DMS53 treated with DMSO at 0.1 percent for 48 hours (cell line): ENCODE measurements around the gene RAX2.
"Not testable (repeated sequence)": the region's sequence is repeated elsewhere in the genome, so short reads cannot be mapped to it uniquely, and the experiment has no call there.

Experiments used
- DNase-seq: peaks from one replicate; lab custom pipeline; 2025; ENCODE audit not compliant: unreplicated experiment; lab: John Stamatoyannopoulos, UW

Gene RAX2

DNA sequence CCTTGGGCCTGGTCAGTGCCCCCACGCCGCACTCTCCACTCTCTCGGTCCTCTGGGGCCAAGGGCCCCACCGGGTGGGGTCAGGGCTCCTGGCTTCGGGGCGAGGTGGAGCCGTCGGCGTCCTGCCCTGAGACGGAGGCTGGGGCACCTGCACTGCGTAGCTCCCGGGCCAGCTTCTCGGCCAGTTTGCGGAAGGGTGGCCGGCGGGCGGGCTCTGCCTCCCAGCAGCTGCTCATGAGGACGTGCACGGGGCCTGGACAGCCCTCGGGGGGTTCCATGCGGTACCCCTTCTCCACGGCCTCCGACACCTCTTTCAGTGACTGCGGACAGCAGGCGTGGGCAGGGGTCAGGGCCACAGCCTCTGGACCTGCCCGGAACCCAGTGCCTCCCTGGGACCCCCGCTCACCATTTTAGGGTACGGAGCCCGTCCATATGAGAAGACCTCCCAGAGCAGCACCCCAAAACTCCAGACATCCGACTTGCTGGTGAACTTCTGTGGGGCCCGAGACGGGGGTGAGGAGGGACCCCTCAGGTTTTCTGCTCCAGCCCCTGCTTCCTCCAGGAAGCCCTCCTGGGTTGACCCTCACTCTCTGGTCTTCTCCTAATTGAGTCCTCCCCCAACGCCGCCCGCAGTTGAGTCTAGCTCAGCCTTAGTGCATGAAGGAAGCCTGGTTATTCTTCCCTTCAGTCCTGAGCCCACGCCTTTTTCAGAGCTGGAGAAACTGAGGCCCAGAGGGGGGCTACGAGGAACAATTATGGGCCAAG lies 6.3 kb upstream of the RAX2 start:
- DNase-seq = no peak

DNA sequence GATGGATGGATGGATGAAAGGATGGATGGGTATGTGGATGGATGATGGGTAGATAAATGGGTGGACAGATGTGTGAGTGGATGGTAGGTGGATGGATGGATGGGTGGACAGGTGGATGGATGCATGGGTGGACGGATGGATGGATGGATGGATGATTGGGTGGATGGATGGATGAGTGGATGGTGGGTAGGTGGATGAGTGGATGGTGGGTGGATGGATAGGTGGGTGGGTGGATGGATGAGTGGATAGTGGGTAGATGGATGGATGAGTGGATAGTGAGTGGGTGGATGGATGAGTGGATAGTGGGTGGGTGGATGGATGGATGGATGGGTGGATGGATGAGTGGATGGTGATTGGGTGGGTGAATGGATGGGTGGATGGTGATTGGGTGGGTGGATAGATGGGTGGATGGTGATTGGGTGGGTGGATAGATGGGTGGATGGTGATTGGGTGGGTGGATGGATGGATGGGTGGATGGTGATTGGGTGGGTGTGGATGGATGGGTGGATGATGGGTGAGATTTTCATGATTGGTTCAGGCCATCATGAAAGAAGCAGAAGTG lies 4.5 kb upstream of the RAX2 start:
- DNase-seq = no peak

DNA sequence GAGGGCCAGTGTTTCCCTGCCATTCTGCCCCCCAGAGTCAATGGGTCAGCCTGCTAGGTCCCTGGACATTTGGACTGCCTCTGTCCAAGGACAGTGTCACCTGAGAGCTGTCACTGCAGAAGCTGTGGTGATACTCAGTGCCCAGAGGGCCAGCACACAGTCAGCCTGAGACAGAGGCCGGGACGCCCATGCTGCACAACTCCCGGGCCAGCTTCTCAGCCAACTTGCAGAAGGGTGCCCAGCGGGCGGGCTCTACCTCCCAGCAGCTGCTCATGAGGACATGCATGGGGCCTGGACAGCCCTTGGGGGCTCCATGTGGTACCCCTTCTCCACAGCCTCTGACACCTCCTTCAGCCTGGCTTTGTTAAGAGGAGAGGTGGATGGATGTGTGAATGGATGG lies 3.8 kb upstream of the RAX2 start:
- no peak for DNase-seq

DNA sequence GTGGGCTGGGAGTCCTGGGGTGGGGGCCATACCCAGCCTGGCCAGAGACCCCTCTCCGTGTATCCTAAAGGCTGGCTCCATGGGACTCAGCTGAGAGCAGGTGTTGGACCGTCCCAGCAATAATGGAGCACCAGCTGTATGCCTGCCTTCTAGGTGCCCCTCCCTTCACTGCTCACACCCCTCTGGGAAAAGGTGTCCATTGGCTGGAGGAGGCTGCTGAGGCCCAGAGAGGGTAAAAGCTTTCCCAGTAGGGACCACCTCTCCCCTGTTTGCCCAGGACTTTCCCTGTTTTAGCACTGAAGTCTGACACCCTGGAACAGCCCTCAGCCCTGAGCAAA lies 3.3 kb upstream of the RAX2 start:
- no peak for DNase-seq

DNA sequence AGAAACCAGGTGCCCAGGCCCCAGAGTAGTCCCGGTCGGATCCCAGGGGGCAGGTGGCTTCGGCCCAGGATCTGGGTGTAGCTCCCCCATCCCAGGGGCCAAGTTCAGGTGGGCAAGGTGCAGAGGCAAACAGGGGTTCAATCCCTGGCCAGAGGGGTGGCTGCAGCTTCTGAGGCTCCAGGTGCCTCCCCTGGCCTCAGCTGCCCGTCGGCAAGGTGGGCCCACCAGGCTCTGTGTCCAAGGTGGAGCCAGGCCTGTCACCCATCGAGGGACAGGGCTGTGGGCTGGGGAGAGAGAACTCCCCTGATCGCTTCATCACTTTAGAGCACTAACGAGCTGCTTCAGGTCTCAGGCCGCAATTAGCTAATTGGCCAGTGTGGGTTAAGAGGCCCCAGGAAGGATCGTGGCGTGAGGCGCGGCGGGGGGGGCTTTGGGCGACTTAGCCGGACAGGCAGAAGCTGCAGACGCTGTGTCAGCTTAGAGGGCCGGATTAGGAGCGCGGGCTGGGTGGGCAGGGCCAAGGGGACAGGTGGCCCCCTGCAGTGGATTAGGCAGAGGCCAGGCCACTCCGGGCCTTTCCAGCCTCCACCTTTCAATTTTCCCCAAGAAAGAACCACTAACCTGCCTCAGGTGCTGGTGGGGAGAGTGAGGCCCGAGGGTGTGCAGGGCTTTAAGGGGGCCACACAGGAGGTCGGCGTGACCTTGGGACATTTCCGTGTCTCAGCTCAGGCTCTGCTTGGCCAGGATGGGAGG lies 2.8 kb upstream of the RAX2 start:
- no peak for DNase-seq

DNA sequence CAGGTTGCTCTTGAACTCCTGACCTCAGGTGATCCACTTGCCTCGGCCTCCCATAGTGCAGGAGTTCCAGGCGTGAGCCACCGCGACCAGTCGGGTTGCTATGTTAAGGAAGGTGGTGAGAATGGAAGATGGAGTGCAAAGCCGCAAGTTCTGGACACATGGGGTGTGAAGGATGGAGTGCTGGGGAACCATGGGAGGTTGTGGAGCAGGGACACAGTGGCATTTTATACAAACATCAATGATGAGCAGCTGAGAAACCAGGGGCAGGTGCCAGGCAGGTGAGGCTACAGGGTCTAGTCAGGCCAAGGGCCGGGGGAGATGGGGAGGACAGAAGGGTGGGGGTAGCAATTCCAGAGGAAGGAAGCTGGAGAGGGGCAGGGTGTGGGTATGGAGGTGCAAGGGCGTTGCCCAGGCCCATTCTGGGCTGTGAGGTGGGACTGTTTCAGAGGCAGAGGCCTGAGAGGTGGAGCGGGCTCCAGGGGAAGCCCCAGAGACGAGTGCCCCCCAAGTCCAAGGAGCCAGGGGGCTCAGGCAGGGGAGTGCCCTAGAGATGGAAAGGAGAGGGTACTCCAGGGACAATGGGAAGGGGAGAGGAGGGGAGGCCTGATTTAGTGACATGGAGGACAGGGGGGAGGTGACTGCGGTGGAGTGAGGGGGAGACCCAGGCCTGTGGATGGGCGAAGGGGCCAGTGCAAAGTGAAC lies 1.9 kb upstream of the RAX2 start:
- no peak for DNase-seq

DNA sequence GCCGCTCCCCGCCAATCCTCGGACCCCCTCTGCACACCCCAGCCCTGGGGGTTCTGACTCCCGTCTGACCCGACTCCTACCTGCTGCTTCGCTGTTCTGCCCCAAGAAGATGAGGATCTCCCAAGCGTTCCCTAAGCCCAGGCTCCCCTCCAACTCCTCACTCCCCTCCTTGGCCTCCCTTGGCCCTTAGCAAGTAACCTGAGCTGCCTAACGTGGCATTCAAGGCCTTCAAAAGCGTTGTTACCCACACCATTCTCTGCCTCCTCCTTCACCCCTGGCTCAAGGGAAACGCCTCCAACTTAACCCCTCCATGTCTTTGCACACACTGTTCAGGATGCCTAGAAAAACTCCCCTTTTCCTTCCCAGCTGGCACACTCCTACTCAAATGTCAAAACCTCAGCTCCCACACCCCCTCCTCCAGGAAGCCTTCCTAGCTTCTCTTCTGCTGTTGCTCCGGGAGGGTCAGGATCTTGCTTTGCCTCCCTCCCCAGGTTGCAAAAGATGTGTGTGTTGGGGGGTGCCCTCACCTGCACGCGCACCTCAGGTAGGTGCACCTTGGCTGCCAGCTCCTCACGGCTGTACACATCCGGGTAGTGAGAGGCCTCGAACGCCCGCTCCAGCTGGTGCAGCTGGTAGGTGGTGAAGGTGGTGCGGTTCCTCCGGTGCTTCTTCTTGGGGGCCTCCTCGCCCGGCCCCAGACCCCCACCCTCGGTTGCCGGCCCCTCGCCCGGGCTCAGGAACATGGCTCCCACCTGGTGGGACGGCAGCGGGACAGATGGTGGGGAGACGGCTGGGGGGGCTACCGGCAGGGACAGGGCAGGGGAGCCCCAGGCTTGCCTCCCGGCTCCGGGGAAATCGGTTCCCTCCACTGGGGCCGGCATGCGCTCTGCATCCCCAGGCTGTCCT lies 775 bp downstream of the RAX2 start:
- no peak for DNase-seq

DNA sequence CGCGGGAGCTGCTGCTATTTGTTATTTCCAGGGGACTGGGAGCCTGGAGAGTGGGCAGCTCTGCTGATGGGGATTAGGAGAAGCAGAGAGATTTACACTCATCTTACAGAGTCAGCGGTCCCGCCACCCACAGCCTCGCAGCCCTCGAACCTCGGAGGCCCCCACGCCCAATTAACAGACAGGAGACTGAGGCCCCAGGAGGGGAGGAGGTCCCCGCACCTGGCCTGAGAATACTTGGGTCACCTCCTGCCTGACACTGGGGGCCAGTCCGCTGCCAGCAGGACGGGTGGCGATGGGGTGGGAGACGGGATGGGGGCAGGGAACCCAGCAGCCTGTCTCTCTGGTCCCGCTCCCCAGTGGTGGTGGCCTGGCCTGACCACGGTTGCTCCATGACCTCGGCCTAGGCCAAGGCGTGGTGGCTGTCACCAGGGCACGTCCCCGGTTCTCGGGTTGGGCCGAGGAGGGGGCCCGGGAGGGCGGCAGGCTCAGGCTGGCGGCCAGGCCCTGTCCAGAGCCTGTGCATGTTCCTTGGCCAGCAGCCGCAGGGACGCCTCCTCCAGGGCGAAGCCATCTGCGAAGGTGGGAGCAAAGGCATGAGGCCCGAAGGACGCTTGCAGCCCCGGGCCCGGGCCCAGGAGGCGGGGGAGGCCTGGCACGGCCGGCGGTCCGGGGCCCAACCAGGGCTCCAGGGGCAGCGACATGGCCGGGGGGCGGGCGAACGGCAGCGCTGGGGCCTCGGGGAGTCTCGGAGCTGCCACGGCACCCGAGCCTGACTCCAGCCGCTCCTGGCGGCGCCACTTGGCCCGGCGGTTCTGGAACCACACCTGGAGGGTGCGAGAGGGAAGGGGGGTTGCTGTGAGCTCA lies 1.7 kb downstream of the RAX2 start:
- DNase-seq = no peak

DNA sequence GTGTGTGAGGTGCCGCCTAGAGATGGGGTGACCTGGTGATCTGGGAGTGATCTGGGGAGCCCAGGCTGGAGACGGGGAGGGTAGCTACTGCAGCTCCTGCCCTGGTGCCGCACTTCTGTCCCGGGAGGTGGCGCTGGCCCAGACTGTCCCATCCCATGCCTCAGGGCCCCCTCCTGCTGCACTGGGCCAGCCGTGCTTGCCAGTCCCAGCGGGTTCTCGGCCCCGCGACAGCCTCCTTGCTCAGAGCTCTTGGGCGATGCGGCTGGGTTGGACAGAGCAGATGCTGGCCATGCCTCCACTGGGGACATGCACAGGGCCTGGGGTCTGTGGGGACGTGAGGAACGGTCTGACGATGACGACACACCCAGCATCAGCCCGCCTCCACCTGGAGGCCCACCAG lies 2.5 kb downstream of the RAX2 start:
- no peak for DNase-seq

DNA sequence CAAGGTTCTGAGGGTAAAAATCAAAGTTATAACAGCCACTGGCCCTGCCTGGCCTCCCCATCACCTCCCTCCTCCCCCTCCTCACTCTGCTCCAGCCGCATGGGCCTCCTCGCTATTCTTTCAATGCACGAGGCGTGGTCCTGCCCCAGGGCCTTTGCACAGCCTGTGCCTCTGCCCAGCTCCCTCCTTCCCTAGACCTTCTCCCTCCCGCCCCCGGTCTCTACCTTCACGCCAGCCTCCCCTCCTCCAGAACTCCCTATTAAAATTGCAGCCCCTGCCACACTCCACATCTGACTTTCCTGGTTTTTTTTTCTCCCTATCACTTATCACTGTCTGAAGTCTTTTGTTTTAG lies 3.3 kb downstream of the RAX2 start:
- DNase-seq = no peak

DNA sequence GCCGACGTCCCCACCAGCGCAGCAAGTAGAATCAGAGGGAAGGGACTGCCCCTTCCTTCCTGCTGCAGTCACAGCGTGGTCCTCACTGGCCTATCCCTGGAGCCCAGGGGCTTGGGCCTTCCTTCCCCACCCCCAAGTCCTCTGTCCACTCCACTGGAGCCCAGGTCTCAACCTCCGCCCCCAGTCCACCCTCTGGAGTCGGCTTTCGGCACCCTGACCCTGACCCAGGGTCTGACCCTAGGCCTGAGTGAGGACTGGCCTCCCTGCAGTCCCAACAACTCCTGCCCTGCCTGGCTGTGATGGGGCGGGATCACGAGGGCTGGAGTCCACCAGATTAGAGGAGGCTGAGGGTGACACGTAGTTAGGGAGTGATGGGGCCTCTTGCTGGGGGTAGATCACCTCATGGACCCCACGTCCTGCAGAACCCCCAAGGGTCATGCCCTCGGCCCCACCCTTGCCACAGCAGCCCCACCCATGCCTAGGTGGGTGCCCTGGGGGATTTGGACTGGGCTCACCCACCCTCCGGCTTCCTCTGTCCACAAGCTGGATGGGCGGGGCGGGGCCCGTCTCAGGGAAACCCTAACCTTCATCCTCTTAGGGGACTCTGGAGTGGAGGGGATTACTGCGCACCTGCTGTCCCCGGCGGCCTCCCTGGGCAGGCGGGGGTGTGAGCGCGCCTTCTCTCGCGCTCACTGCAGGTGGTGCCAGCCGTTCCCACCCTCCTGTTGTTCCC lies 3.8 kb downstream of the RAX2 start:
- DNase-seq = no peak

DNA sequence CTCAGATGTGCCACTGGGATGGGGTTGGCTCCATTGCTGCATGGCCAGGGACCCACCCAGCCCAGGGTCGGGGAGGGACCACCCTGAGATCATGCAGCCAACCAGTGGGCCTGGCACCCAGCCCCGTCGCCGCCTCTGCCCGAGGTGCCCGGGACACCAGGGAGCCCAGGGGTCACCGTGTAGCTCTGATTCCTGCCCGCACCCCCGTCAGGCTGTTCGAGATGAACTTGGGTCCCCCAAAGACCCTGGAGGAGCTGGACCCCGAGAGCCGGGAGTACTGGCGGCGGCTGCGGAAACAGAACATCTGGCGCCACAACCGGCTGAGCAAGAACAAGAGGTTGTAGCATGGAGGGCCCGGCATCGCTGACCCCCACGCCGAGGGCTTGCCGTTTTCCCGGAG lies 5.0 kb downstream of the RAX2 start:
- no peak for DNase-seq

DNA sequence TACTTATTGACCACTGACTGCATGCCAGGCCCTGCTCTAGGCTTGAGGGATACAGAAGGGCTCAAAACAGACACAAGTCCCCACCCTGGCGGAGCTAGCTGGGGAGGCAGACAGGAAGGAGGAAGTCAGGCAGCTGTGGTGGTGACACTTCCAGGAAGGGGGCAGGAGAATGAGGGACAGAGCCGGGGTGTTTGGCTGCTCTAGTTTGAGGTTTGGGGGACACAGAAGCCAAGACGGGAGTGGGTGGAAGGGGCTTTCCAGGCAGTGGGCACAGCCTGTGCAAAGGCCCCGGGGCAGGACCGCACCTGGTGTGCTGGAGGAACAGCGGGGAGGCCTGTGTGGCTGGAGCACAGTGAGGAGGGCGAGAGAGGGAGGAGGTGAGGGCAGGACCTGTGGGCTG lies 5.5 kb downstream of the RAX2 start:
- DNase-seq = no peak

DNA sequence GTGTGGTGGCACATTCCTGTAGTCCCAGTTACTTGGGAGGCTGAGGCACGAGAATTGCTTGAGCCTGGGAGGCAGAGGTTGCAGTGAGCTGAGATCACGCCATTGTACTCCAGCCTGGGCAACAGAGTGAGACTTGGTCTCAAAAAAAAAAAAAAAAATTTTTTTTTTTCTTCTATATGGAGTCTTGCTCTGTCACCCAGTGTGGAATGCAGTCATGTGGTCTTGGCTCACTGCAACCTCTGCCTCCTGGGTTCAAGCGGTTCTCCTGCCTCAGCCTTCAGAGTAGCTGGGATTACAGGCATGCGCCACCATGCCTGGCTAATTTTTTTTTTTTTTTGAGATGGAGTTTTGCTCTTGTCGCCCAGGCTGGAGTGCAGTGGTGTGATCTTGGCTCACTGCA lies 6.3 kb downstream of the RAX2 start:
- DNase-seq = not testable (repeated sequence)

DNA sequence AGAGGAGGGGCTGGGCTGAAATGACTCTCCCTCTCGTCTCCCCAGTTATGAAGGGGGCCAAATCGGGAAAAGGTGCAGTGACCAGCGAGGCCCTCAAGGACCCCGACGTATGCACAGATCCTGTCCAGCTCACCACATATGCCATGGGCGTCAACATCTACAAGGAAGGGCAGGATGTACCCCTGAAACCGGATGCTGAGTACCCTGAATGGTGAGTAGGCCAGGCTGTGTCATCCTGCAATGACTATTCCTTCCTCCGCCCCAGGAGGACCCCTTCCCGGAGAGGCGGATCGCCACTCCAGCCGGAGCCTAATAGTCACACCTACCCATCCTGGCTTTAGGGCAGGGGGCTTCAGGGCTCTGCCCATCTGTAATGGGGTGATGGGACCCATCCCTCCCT lies 6.9 kb downstream of the RAX2 start:
- DNase-seq = no peak

DNA sequence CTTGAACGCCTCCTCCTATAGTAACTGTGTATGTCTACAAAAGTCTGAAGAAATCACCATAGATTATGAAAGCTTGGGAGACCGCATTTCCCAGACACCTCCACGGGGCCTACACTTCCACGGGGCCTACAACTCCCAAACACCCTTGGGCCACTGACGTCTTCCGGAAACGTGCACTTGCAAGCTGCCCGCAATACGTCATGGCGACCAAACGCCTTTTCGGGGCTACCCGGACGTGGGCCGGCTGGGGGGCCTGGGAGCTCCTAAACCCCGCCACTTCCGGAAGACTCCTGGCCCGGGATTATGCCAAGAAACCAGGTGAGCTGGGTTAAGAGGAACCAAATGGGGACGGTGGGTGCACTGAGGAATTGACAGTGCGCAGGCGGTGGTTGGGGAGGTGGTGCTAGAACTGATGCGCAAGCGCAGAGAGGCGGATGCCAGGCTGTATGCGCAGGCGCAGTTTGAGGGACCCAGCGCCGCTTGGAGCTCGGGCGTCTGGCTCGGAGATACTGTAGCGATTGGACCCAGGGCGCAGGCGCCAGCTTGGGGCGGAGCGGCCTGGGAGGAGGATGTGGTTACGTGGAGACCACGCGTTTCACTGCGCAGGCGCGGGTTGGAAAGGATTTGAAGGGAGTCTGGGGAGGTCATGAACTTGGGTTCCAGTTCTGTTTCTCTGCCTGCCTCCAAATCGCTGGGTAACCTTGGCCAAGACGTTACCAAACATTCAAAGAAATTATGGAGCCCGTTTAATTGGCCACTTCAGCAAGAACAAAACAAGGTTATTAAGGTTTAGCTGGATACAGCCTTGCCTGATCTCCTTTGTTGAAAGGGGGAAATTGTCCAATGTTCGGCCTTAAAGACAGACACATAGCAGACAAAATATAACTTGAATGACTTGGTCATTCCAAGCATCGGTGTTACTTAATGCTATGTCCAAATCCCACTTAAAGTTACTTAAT lies 9.2 kb downstream of the RAX2 start, which contains the start of gene MRPL54:
Gene MRPL54 (plus strand): TSS at position 182 of the 959 bp plus-strand sequence. CDS start 19 bp downstream, at position 201.
- peak; percentile 90 for DNase-seq

DNA sequence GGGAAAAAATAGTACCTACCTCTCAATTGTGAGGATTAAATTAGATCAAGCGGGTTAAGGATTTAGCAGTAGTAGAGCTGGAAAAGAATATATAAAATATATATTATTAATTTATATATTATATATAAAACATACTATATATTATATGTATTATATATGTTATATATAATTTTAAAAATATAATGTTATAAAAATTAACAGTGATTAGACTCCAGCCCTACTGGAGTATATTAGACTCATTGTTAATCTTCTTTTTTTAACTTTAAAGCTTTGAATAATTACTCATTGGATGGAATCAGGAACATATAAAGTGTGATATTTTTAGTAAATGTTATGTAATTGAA lies 9.9 kb downstream of the RAX2 start:
- DNase-seq = no peak
